G401 (cell line): Measurements from ENCODE around the gene KCNN1. TPM values are rescaled to one million over a fixed set of nuclear protein-coding genes. Genes with fewer than 3 reads are reported as not detected.
A peak's percentile ranks its signal among the peaks of the same experiment; 100 is the strongest.
"Not testable (repeated sequence)": the region's sequence is repeated elsewhere in the genome, so short reads cannot be mapped to it uniquely, and the experiment has no call there.

Experiments used
- DNase-seq: peaks from one replicate; pipeline ENCODE4 v3.0.0-alpha.2; 2015; ENCODE audit warnings: low spot score
- in situ Hi-C: cut with HindIII; loops from 2 replicates; pipeline ENCODE4 v1.10.0; 2016; ENCODE audit warnings: low sequenced_read_pairs, mixed read lengths
- total RNA-seq: library from RNA; depleted of rRNA; stranded (reverse); fragments of >200 nt; shearing (Covaris generic); gene quantifications from 2 replicates; pipeline ENCODE4 v1.2.3, GENCODE V29; 2014

The KCNN1 gene
- total RNA-seq, 1 experiment from 2014 or later = 16.0 TPM

DNA sequence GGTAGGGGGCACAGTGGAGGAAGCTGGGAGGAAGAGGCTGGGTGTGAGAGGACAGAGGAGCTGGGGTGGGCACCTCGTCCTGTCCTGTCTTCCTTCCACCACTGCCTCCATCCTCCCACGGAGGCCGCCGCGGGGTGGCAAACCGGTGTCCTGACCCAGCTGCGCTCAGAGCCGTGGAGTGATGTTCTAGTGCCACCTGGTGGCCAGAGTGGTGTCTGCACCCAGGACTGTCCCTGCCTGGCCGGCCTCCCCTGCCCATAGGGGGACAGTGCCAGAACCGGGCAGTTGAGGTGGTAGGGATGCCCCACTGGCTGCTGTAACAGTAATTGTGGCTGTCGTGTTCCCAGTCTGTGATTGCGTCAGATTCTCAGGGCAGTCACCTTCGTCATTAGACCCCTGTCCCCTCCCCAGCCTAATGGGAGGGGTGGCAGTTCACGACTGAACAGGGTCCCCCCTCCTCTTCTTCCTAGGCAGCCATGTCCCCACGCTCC lies 30.0 kb downstream of the KCNN1 start:
- DNase-seq = peak; percentile 77

GRCh38 chr19:17997969-17998826 lies 31.3 kb downstream of the KCNN1 start:
- in situ Hi-C loops = no loop called here
- DNase-seq = peak; percentile 17

More for the DNA sequence above, 30.0 kb downstream of the KCNN1 start:
- in situ Hi-C loops = no loop called here

GRCh38 chr19:17998827-17999150 lies 31.9 kb downstream of the KCNN1 start:
- in situ Hi-C loops = no loop called here
- no peak for DNase-seq

GRCh38 chr19:17999684-18000479 lies 33.0 kb downstream of the KCNN1 start:
- no peak for DNase-seq
- in situ Hi-C loops = no loop called here

DNA sequence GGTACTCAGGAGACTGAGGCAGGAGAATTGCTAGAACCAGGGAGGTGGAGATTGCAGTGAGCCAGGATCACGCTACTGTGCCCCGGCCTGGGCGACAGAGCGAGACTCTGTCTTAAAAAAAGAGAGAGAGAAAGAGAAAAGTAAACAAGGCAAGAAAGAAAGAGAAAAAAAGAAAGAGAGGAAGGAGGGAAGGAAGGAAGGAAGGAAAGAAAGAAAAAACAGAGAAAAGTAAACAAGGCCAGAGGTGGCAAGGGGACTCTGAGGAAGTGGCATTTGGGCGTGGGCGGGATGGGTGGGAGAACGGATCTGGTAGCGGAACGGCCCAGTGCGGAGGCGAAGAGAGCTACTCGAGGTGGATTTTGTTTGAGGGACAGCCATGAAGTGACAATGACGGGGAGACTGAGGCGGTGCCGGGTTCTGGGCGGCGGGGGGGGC lies 33.6 kb downstream of the KCNN1 start:
- in situ Hi-C loops = no loop called here
- DNase-seq = no peak

DNA sequence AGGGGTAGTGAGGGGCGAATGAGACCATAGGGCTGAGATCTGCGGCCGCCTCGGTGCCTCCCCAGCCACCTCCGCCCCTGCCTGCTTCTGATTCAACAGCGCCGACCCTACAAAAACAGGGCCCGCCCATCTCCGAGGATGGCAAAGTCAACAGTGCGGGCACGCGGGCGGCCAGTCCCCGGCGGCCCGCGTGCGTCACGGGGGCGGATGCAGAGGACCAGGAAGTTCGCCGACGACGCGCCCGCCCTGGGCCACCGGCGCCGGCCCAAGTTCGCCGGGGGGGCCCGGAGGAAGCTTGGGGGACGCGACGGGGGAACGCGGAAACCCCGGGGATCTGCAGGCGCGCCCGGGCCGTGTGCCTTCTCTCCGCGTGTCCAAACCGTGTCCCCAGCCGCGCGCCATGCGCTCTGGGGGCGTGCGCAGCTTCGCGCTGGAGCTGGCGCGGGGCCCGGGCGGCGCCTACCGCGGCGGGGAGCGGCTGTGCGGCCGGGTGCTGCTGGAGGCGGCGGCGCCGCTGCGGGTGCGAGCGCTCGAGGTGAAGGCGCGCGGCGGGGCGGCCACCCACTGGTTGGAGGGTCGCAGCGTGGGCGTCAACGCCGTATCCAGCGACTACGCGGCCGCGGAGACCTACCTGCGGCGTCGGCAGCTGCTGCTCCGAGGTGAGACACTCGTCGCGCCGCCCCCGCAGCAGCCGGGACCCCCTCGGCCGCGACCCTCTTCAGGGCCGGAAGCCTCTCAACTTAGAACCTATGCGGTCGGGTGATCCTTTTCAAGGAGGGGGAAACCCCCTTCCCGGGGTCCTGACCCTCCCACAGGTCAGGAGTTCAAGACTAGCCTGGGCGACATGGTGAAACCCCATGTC lies 34.2 kb downstream of the KCNN1 start:
- in situ Hi-C loops = no loop called here
- no peak for DNase-seq

GRCh38 chr19:18001777-18002345 lies 35.0 kb downstream of the KCNN1 start:
- in situ Hi-C loops = no loop called here
- no peak for DNase-seq

GRCh38 chr19:18002347-18002850 lies 35.5 kb downstream of the KCNN1 start:
- no peak for DNase-seq
- in situ Hi-C loops = no loop called here

GRCh38 chr19:18005750-18006149 lies 38.8 kb downstream of the KCNN1 start:
- in situ Hi-C loops, DNase-seq: not testable (repeated sequence)

GRCh38 chr19:18007044-18007916 lies 40.4 kb downstream of the KCNN1 start:
- in situ Hi-C loops = no loop called here
- peak; percentile 66 for DNase-seq

GRCh38 chr19:18007917-18008673 lies 41.2 kb downstream of the KCNN1 start, which contains the start of gene ARRDC2:
ARRDC2 (plus strand) TSS chr19:18008170; CDS start chr19:18008311, 141 bp downstream.
- in situ Hi-C loops = no loop called here
- DNase-seq = peak; percentile 90

GRCh38 chr19:18008814-18009213 lies 41.9 kb downstream of the KCNN1 start:
- no peak for DNase-seq
- in situ Hi-C loops = no loop called here

DNA sequence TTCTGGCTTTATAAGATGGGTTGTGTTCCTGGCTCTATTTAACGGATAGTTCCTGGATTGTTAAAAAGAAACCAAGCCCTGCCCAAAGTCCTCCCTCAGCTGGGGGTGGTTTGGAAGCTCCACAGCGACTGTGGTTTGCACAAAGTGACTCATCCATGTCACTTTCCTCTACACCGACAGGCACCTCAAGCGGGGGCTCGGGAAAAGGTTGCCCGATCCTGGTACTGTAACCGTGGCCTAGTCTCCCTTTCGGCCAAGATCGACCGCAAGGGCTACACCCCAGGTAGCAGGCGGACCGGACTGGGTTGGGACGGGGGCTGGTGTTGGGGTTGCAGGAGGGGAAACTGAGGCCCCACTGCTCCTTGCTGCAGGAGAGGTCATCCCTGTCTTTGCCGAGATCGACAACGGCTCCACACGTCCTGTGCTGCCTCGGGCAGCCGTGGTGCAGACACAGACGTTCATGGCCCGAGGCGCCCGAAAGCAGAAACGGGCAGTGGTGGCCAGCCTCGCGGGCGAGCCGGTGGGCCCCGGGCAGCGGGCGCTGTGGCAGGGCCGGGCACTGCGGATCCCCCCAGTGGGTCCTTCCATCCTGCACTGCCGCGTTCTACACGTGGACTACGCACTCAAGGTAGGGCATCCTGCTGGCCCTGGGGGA lies 42.6 kb downstream of the KCNN1 start:
- in situ Hi-C loops = no loop called here
- no peak for DNase-seq

DNA sequence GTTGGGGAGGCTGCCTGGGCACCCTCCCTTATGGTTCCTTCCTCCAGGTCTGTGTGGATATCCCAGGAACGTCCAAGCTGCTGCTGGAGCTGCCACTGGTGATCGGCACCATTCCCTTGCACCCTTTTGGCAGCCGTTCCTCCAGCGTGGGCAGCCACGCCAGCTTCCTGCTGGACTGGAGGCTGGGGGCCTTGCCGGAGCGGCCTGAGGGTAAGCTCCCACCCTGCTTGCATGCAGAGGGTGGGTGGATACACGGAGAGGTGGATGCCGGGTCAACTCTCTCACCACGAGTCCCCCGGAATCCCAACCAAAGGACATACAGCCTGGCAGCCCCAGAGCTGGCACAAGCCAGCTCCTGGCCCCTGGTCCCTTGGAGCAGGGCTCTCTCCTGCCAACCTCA lies 43.2 kb downstream of the KCNN1 start:
- in situ Hi-C loops = no loop called here

DNA sequence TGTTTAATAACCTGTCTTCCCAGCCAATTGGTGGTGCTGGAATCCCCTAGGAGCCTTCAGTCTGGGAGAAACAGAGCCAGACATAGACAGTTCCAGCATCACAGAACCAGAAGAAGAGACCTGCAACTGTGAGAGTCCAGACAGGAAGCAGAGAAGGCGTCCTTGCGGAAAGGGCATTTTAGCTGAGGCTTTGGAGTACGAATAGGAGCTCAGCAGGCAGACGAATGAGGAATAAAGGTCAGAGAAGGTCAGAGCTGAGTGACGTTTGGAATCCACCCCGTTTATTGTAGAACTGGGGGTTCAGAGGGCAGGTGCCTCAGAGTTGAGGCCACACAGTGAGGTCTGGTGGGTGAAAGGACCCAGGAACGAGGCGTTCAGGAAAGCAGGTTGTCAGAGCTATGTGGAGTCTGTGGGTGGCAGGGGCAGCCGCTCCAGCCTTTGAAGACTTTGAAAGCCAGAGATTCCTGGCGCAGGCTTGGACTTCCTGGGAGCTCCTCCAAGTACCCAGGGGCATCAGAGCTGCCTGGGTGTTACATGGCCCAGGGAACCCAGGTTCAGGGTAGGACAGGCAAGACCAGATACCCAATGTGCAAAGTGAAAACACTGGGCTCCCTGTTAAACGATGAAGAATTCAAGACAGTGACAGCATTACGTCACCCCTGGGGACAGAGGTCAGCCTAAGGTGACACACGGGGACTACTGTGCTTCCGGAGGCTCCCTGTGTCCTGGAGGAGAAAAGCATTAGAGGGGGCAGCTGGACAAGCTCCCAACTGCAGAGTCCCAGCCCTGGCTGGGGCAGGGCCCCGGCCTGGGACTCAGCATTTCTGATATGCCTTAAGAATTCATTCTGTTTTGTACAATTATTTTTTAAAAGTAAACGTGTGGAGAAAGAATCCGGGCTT lies 46.6 kb downstream of the KCNN1 start:
- DNase-seq = no peak
- in situ Hi-C loops = no loop called here

More for the DNA sequence above, 43.2 kb downstream of the KCNN1 start:
- DNase-seq = no peak

DNA sequence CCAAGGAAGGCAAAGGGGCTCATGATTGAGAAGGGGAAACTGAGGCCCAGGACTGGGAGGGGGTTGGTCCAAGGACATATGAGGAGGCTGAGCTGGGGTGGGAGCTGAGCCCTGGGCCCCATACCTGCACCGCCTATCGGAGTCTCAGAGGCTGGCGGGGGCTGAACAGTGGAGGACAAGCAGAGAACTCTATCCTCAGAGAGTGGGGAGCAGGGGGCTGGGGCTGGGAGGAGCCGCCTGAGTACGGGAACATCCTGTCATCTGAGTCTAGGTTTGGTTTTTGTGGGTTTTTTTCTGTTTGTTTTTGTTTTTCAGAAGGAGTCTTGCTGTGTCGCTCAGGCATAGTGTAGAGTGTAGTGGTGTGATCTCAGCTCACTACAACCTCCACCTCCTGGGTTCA lies 47.3 kb downstream of the KCNN1 start:
- no peak for DNase-seq
- in situ Hi-C loops = no loop called here
